Esophagus muscularis mucosa (tissue), 4 donors: ENCODE measurements around the gene LGR5. TPM values are rescaled to one million over a fixed set of nuclear protein-coding genes. Genes with fewer than 3 reads are reported as not detected.

Experiments
- DNase-seq: peaks from one replicate; pipeline ENCODE4 v3.0.0-alpha.2; 2017; ENCODE audit errors: extremely low spot score
- H3K27ac ChIP-seq, 4 donors: fragments of 200-600 bp; sonication (generic); replicated peaks in 1 of 4; 1 replicate in 3 of 4; 2 replicates in 1 of 4; pipeline ENCODE4 v1.5.1; 2016 to 2019; ENCODE audit warnings: mild to moderate bottlenecking in 1 of 4
- H3K27me3 ChIP-seq, 4 donors: fragments of 200-600 bp; sonication (generic); one replicate each; pipeline versions ENCODE4 v1.5.1 to v1.6.0; 2016 to 2019
- H3K36me3 ChIP-seq, 4 donors: fragments of 200-600 bp; sonication (generic); one replicate each; pipeline ENCODE4 v1.5.1; 2016 to 2019
- H3K4me1 ChIP-seq, 4 donors: fragments of 200-600 bp; sonication (generic); one replicate each; pipeline ENCODE4 v1.5.1; 2016 to 2019
- H3K4me3 ChIP-seq, 4 donors: fragments of 200-600 bp; sonication (generic); 1 replicate in 2 of 4; 2 replicates in 2 of 4; pipeline ENCODE4 v1.5.1; 2016 to 2019; ENCODE audit warnings: mild to moderate bottlenecking in 4 of 4, moderate library complexity in 1 of 4
- H3K9me3 ChIP-seq, 4 donors: fragments of 200-600 bp; sonication (generic); 1 replicate in 3 of 4; 2 replicates in 1 of 4; pipeline ENCODE4 v1.5.1; 2016 to 2019
- EP300 ChIP-seq: sonication (generic); formaldehyde crosslinking; IDR thresholded peaks from one replicate; pipeline ENCODE4 v1.6.1; 2017; ENCODE audit warnings: antibody characterized with exemption
- POLR2A ChIP-seq: fragments of 450-650 bp; IDR thresholded peaks from one replicate; pipeline ENCODE4 v1.6.1; 2017; ENCODE audit warnings: antibody characterized with exemption, moderate library complexity, mild to moderate bottlenecking, low read depth
- POLR2AphosphoS5 ChIP-seq, 2 donors: sonication (generic); formaldehyde crosslinking; IDR thresholded peaks; one replicate each; pipeline ENCODE4 v1.6.1; 2017; ENCODE audit warnings: antibody characterized with exemption in 2 of 2
- WGBS: methylation state at CpG from one replicate; pipeline ENCODE4 v1.1.5; 2018; 5-methylcytosine and 5-hydroxymethylcytosine counted together
- intact Hi-C: fragments of 100-400 bp; cut with DNase I; formaldehyde crosslinking; loops from one replicate; pipeline ENCODE4 v1.15.1; 2023
- total RNA-seq, 4 donors: library from RNA; depleted of rRNA; stranded (reverse); fragments of >200 nt; gene quantifications; one replicate each; pipeline versions ENCODE4 v1.1.0 to v1.2.1, GENCODE V29; 2016
- TF ChIP-seq, protein P1 (sequence below), 3 experiments: fragments of 200-600 bp in 2 of 3; fragments of 450-650 bp in 1 of 3; sonication (generic) in 2 of 3; IDR thresholded peaks; one replicate each; pipeline ENCODE4 v1.5.1; 2017 to 2019; ENCODE audit warnings: antibody characterized with exemption in 3 of 3, mild to moderate bottlenecking in 2 of 3, moderate library complexity in 1 of 3

Gene LGR5
- total RNA-seq, 4 donors from 2014 or later: under 0.01 to 0.39 (median 0.34) TPM; not detected in 1

GRCh38 chr12:71538807-71539206 lies 99.2 kb downstream of the LGR5 start:
- Histone ChIP-seq H3K4me3 (no peak overlapping the region), H3K27me3 (no peaks in the 10 kb centered on the region), H3K9me3 (no peaks in the 10 kb centered on the region), H3K4me1 (no peaks in the 10 kb centered on the region), H3K36me3 (no peaks in the 10 kb centered on the region), H3K27ac (no peak overlapping the region)
- no peak for TF ChIP-seq EP300
- no peak for TF ChIP-seq POLR2A
- no peak for TF ChIP-seq POLR2AphosphoS5 (IDR thresholded peaks at IDR 0.05)
- TF ChIP-seq, protein P1, sequence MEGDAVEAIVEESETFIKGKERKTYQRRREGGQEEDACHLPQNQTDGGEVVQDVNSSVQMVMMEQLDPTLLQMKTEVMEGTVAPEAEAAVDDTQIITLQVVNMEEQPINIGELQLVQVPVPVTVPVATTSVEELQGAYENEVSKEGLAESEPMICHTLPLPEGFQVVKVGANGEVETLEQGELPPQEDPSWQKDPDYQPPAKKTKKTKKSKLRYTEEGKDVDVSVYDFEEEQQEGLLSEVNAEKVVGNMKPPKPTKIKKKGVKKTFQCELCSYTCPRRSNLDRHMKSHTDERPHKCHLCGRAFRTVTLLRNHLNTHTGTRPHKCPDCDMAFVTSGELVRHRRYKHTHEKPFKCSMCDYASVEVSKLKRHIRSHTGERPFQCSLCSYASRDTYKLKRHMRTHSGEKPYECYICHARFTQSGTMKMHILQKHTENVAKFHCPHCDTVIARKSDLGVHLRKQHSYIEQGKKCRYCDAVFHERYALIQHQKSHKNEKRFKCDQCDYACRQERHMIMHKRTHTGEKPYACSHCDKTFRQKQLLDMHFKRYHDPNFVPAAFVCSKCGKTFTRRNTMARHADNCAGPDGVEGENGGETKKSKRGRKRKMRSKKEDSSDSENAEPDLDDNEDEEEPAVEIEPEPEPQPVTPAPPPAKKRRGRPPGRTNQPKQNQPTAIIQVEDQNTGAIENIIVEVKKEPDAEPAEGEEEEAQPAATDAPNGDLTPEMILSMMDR (IDR thresholded peaks at IDR 0.05): no peak
- intact Hi-C loops: no loop called here
- WGBS: 91% methylated on average over 3 of the region's 3 CpGs
- DNase-seq: no peak

DNA sequence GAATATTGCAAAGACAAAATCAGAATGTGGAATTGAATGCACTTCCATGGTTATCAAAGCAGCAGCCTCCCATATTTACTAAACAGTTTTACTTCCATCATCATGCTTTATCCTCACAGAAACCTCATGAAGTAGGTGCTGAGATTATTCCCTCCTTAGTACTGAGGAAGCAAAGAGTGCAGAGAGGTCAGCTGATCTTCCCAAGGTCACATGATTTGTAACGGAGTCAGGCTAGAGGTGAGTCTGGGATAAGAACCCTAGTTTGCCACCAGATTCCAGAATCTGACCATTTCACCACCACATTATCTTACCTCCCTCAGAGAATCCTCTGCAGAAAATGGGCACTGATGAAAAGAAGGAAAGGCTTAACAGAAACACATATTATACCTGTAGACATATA lies 102.0 kb downstream of the LGR5 start:
- WGBS: 65% methylated on average over 1 of the region's 1 CpG
- no peaks in the 10 kb centered on the region for H3K36me3 ChIP-seq
- H3K4me1 ChIP-seq: no peaks in the 10 kb centered on the region
- DNase-seq: no peak
- H3K27ac ChIP-seq: no peak overlapping the region
- no peaks in the 10 kb centered on the region for H3K9me3 ChIP-seq
- H3K4me3 ChIP-seq: no peak overlapping the region
- H3K27me3 ChIP-seq: no peaks in the 10 kb centered on the region
- TF ChIP-seq POLR2AphosphoS5 (IDR thresholded peaks at IDR 0.05) (no peak), EP300 (no peak), POLR2A (no peak)
- TF ChIP-seq, protein P1 (IDR thresholded peaks at IDR 0.05): no peak
- intact Hi-C loops: no loop called here

DNA sequence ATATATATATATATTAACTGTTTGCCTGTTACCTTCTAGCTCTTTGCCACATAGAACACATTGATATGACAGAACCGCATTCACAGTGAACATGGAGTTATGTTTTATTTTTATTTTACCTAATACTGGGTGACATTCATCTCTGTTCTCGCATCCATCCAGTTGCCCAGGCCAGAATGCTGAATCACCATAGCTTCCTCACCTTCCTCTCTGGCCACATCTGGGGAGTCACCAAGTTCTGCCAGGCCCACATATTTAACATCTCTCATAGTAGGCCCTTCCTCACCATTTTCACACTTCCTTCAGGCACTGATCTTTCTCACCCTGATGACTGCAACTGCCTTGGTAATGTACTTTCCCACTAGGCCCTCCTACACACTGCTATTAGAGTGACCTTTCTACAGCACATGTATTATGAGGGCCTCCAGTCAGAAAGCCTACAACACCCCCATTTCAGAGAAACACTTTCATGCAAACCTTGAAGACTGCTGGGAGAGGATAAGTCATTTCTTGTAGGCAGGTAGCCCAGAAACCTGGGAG lies 106.8 kb downstream of the LGR5 start:
- no peaks in the 10 kb centered on the region for H3K36me3 ChIP-seq
- intact Hi-C loops: no loop called here
- no peak for TF ChIP-seq POLR2AphosphoS5 (IDR thresholded peaks at IDR 0.05)
- TF ChIP-seq, protein P1 (IDR thresholded peaks at IDR 0.05): no peak
- no peak for TF ChIP-seq POLR2A
- TF ChIP-seq EP300: no peak
- H3K9me3 ChIP-seq: no peaks in the 10 kb centered on the region
- 93% methylated on average over 2 of the region's 2 CpGs for WGBS
- H3K4me3 ChIP-seq: no peak overlapping the region
- H3K27me3 ChIP-seq: no peaks in the 10 kb centered on the region
- DNase-seq: no peak
- no peak overlapping the region for H3K27ac ChIP-seq
- H3K4me1 ChIP-seq: no peaks in the 10 kb centered on the region

DNA sequence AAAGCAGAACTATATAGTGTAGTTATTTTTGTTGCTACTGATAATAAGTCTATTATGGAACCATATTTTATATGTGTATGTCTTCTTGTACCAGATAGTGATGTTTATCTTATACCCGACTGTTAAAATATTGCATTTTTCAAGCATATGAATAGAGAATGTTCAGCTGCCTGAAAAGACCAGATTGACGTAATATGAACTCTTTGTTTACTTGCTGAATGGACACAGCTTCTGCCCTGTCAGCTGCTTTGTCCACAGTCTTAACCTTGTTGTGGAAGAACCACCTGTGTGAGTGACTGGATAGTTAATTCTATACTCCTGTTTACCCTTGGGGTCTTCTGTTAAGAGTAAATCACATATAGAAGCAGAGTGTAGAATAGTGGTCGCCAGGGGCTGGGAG lies 109.3 kb downstream of the LGR5 start:
- no peaks in the 10 kb centered on the region for H3K36me3 ChIP-seq
- H3K27me3 ChIP-seq: no peaks in the 10 kb centered on the region
- no peaks in the 10 kb centered on the region for H3K9me3 ChIP-seq
- H3K27ac ChIP-seq: no peak overlapping the region
- no peak for TF ChIP-seq POLR2AphosphoS5 (IDR thresholded peaks at IDR 0.05)
- TF ChIP-seq, protein P1 (IDR thresholded peaks at IDR 0.05): no peak
- no peak for TF ChIP-seq EP300
- no peak for TF ChIP-seq POLR2A
- DNase-seq: no peak
- H3K4me1 ChIP-seq: no peaks in the 10 kb centered on the region
- 63% methylated on average over 3 of the region's 3 CpGs for WGBS
- intact Hi-C loops: no loop called here
- no peak overlapping the region for H3K4me3 ChIP-seq

GRCh38 chr12:71551529-71551928 lies 111.9 kb downstream of the LGR5 start:
- no peaks in the 10 kb centered on the region for H3K9me3 ChIP-seq
- no peak overlapping the region for H3K4me3 ChIP-seq
- intact Hi-C loops: no loop called here
- DNase-seq: no peak
- H3K27ac ChIP-seq: no peak overlapping the region
- H3K4me1 ChIP-seq: no peaks in the 10 kb centered on the region
- WGBS: 61% methylated on average over 3 of the region's 3 CpGs
- TF ChIP-seq POLR2AphosphoS5 (IDR thresholded peaks at IDR 0.05): no peak
- no peak for TF ChIP-seq EP300
- no peak for TF ChIP-seq POLR2A
- TF ChIP-seq, protein P1 (IDR thresholded peaks at IDR 0.05): no peak
- no peaks in the 10 kb centered on the region for H3K36me3 ChIP-seq
- no peaks in the 10 kb centered on the region for H3K27me3 ChIP-seq
